ENCODE measurements around the gene GALP. TPM values are rescaled to one million over a fixed set of nuclear protein-coding genes. Genes with fewer than 3 reads are reported as not detected.
"Not testable (repeated sequence)": the region's sequence is repeated elsewhere in the genome, so short reads cannot be mapped to it uniquely, and the experiment has no call there.

The GALP gene
- total RNA-seq, 1 donor from 2014 or later: not detected

DNA sequence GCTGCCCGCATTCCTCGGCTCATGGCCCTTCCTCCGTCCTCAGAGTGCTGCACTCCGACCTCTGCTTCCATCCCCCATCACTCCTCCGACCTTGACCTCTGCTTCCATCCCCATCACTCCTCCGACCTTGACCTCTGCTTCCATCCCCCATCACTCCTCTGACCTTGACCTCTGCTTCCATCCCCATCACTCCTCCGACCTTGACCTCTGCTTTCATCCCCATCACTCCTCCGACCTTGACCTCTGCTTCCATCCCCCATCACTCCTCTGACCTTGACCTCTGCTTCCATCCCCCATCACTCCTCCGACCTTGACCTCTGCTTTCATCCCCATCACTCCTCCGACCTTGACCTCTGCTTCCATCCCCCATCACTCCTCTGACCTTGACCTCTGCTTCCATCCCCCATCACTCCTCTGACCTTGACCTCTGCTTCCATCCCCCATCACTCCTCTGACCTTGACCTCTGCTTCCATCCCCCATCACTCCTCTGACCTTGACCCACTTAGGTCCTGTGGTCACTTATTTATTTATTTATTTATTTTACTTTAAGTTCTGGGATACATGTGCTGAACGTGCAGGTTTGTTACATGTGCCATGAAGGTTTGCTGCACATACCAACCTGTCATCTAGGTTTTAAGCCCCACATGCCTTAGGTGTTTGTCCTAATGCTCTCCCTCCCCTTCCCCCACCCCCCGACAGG is 26.7 kb upstream of the GALP start:
- not testable (repeated sequence) for DNase-seq

DNA sequence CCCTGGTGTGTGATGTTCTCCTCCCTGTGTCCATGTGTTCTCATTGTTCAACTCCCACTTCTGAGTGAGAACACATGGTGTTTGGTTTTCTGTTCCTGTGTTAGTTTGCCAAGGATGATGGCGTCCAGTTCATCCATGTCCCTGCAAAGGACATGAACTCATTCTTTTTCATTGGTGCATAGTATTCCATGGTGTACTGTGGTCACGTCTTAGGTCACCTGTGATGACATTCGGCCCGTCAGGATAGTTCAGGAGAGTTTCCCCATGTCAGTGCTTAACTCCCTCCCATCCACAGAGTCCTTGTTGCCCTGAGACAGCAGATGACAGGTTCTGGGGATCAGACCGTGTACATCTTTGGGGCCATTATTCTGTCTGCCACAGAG is 26.2 kb upstream of the GALP start:
- DNase-seq: no peak

- no peak for DNase-seq
Measured at GRCh38 chr19:56150358-56150757, 25.4 kb upstream of the GALP start.

DNA sequence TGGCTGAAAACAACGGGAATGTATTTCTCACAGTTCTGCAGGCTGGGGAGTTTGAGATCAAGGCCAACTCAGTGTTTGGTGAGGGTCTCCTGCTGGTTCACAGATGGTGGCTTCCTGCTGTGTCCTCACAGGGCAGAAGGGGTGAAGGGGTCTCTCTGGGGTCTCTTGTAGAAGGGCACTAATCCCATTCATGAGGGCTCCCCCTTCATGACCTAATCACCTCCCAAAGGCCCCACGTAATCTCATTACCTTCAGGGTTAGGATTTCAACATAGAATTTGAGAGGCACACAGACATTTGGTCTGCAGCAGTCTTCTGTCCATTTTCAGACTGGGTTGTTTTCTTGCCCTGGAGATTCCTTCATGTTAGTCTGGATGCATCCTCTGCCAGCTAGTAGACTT is 23.2 kb upstream of the GALP start:
- no peak for DNase-seq

DNA sequence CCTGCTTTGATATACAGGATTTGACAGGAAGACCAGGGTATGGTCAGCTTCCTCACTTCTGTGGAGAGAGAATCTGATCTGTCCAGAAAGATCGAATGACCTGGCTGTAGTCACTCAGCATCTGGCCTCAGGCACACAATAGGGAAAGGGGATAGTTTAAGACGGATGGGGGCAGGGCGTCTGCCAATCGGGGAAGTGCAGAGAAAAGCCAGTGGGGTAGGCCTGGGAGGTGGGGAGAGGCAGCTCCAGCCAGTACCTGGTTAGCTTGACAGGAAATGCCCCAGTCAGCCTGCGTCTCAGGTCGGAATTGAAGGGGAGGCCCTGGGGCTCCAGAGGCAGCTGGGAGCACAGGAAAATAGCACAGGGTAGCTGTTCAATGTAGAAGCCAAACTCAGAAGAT is 22.3 kb upstream of the GALP start:
- DNase-seq: no peak

DNA sequence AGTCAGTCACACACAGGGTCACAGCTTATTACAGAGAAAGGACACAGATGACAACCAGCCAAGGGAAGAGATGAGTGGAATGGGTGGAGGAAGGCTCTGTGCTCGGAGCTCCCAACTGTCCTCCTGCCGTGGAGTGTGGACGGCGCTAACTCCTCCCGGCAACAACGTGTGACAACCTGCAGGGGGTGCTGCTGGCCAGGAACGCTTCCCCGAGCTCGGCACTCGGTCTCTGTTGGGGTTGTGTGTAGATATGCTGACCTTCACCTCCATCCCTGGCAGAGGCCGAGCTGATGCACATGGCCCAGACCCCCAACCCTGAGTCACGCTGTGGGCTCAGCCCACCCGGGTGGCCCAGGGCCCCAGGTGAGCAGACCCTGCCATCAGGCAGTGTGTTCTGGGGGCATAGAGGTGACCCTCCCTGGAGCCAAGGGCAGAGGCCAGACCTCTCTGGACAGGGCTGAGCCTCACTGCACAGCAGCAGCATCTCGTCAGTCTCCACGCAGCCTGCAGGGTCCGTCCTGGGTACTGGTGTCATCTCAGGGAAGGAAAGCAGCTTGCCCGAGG is 20.6 kb upstream of the GALP start:
- DNase-seq: no peak

DNA sequence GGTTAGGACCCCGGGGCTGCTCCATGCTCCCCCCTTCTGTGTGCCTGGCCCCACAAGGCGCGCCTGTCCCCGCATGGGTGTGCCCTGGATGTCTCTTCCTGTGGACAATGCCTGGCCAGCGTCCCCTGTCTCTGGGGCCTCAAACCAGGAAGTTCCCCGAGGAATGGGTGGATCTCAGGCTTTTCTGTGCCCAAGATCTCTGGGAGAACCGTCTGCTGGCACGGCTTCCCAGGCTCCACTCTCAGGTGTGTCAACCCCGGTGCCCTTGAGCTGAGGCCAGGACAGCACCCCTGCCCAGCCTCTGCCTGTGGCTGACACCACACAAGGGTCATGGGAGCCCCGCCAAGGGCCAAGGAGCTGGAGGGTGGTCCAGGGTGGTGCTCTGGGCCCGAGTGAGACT is 19.0 kb upstream of the GALP start:
- DNase-seq: no peak

- DNase-seq: no peak
Measured at GRCh38 chr19:56158170-56158757, 17.5 kb upstream of the GALP start.

DNA sequence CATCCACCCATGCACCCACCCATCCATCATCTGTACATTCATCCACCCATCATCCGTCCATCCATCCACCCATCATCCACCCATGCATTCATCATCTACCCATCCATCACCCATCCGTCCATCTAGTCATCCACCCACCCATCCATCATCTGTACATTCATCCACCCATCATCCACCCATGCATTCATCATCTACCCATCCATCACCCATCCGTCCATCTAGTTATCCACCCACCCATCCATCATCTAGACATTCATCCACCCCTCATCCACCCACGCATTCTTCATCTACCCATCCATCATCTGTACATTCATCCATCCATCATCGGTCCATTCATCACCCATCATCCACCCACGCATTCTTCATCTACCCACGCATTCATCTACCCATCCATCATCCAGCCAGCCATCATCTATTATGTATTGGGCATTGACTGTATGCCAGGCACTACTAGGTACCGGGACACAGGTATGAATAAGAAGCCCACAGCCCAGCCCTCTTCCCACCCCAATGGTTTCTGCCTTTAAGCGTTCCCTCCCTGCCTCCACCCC is 16.7 kb upstream of the GALP start:
- DNase-seq: no peak

DNA sequence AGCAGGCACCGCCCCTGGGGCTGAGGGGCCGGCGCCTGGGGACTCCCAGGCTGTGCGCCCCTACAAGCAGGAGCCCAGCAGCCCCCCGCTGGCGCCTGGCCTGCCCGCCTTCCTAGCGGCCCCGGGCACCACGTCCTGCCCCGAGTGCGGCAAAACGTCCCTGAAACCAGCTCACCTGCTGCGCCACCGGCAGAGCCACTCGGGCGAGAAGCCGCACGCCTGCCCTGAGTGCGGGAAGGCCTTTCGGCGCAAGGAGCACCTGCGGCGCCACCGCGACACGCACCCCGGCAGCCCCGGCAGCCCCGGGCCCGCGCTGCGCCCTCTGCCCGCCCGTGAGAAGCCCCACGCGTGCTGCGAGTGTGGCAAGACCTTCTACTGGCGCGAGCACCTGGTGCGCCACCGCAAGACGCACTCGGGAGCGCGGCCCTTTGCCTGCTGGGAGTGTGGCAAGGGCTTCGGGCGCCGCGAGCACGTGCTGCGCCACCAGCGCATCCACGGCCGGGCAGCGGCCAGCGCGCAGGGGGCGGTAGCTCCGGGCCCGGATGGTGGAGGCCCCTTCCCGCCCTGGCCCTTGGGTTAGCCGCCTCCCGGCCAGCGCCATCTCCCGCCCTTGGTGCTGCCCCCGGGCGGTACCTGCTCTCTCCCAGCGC is 16.1 kb upstream of the GALP start:
- DNase-seq: no peak

GRCh38 chr19:56161534-56161933 is 14.3 kb upstream of the GALP start:
- DNase-seq: no peak

DNA sequence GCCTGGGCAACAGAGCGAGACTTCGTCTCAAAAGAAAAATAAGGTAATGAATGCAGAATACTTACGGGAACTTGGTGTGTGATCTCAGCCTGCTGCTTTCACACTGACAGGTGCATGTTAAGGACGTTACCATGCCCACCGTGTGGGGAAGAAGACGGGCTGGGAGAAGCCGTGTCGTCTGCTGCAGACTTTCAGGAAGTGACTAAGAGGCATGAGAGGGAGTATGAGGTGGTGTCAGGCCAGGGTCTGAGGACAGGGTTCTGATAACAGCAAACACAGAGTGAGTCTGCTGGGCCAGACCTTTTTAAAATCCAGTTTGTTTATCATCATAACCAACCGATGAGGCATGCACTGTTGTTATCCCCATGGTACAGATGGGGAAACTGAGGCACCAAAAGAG is 13.6 kb upstream of the GALP start:
- DNase-seq: no peak

- no peak for DNase-seq
Measured at GRCh38 chr19:56163097-56163496, 12.7 kb upstream of the GALP start.

- DNase-seq: no peak
Measured at GRCh38 chr19:56167064-56167578, 8.7 kb upstream of the GALP start.

DNA sequence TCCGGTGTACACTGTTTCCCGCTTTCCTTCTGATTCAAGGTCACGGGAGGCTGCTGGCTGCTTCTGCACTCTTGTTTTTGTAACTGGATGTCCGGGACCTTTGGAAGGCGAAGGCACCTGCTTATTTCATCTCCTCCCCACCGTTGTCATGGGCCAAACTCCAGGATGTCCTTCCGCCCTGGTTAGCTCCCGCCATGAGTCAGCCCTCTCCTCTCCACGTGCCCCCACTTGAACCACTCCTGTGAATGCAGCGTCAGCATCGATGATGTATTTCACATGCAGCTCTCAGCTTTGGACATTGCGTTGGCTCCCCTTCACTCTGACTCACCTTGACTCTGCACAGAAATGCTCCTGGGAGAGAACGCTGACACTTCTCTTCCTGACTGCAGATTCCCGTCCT is 5.5 kb upstream of the GALP start:
- DNase-seq: no peak

DNA sequence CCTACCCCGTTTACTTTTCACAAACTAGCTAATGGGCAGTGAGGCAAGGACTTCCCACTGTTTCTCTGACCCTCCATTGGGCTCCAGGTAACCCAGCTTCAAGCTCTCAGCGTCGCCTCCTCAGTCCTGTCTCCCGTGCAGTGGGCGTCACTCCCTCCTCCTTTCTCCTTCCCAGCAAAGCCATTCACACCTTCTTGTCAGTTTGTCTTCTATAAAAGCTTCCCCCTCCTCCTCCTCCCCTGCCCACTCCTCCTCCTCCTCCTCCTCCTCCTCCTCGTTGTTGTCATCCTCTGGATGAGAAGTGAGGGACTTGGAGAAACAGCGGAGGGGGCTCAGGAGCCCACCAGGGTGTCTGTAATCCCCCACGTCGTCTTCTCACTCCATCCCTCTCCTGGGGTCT is 1.7 kb upstream of the GALP start:
- no peak for DNase-seq

DNA sequence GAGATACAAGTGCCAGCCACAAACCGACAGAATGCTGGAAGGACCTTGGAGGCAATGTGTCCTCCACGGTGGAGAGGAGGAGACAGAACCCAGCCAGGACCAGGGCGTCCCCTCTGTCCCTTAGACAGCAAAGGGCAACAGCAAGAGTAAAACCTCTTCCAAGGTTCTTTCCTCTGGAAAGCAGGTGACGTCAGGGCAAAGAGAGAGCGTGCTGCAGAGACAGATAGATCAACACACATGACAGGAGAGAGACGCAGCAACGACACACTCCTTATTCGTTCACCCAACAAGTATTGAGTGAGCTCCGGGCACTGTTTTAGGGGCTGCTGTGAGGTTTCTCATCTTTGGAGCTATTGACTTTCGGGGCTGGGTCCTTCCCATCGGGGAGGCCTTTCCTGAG is 1.3 kb upstream of the GALP start:
- no peak for DNase-seq

DNA sequence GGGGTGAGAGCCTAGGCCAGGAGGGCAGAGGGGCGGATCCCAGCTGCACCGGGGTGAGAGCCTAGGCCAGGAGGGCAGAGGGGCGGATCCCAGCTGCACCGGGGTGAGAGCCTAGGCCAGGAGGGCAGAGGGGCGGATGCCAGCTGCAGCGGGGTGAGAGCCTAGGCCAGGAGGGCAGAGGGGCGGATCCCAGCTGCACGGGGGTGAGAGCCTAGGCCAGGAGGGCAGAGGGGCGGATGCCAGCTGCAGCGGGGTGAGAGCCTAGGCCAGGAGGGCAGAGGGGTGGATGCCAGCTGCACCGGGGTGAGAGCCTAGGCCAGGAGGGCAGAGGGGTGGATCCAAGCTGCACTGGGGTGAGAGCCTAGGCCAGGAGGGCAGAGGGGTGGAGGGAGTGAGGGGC is 502 bp downstream of the GALP start:
- DNase-seq: not testable (repeated sequence)

- no peak for DNase-seq
Measured at GRCh38 chr19:56176881-56177280, 1.1 kb downstream of the GALP start.

- DNase-seq: no peak
Measured at GRCh38 chr19:56177564-56178243, 1.9 kb downstream of the GALP start.

- DNase-seq: no peak
Measured at GRCh38 chr19:56189785-56190184, 14.0 kb downstream of the GALP start.

- no peak for DNase-seq
Measured at GRCh38 chr19:56191115-56191514, 15.3 kb downstream of the GALP start.

DNA sequence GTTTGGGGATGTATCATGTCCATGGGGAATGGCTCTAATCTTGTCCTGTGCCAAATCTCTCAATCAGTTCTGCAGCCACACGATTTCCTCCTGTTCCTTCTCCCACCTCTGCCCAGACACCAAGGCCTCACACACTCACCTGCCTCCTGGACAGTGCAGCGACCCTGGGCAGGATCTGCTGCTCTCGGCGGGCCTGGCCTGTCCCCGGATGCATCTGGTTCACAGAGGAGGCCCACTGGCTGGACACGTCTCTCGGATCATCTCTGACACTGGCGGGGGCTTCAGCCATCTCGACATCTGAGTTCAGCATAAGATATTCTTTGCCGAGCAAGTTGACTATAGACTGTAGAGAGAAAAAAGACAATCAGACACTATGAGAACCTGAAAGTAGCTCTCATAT is 15.9 kb downstream of the GALP start:
- DNase-seq: no peak
